Kidney (tissue), 14 donors: ENCODE results near the gene UBXN7. TPM values are rescaled to one million over a fixed set of nuclear protein-coding genes. Genes with fewer than 3 reads are reported as not detected.
"Not testable (repeated sequence)": the region's sequence is repeated elsewhere in the genome, so short reads cannot be mapped to it uniquely, and the experiment has no call there.

ENCODE experiments used
- DNase-seq, 5 donors: peaks; one replicate each; pipeline ENCODE4 v3.0.0-alpha.2; 2013 to 2020
- FAIRE-seq: peaks from 2 replicates; lab custom pipeline; 2012; peaks lifted over from hg19 to GRCh38; lab: Jason Lieb, UNC
- H3K27ac ChIP-seq, 2 donors: one replicate each; pipeline ENCODE4 v1.7.0; 2013; ENCODE audit warnings: low read depth in 2 of 2, low read length in 2 of 2, inconsistent platforms in 1 of 2
- H3K27me3 ChIP-seq: one replicate; pipeline ENCODE4 v1.7.1; 2013; ENCODE audit warnings: low read length, inconsistent platforms; ENCODE audit not compliant: control insufficient read depth, insufficient read depth
- H3K36me3 ChIP-seq, 3 donors: one replicate each; pipeline versions ENCODE4 v1.7.0 to v1.7.1; 2013; ENCODE audit warnings: low read length in 3 of 3, control low read depth in 1 of 3, inconsistent platforms in 1 of 3; ENCODE audit not compliant: insufficient read depth in 3 of 3, control insufficient read depth in 2 of 3
- H3K4me1 ChIP-seq, 3 donors: one replicate each; pipeline versions ENCODE4 v1.7.0 to v1.7.1; 2013; ENCODE audit warnings: low read length in 3 of 3, inconsistent platforms in 1 of 3, low read depth in 1 of 3; ENCODE audit not compliant: control insufficient read depth in 2 of 3, insufficient read depth in 2 of 3
- H3K4me3 ChIP-seq, 3 donors: one replicate each; pipeline versions ENCODE4 v1.7.0 to v1.8.1; 2013; ENCODE audit warnings: low read length in 3 of 3, control low read depth in 1 of 3, inconsistent platforms in 1 of 3
- H3K9ac ChIP-seq, 3 donors: one replicate each; pipeline versions ENCODE4 v1.7.0 to v1.7.1; 2013; ENCODE audit warnings: low read length in 3 of 3, control low read depth in 1 of 3, inconsistent platforms in 1 of 3
- H3K9me3 ChIP-seq, 3 donors: one replicate each; pipeline versions ENCODE4 v1.7.0 to v1.7.1; 2013; ENCODE audit warnings: low read length in 3 of 3, control low read depth in 1 of 3, inconsistent platforms in 1 of 3; ENCODE audit not compliant: control insufficient read depth in 2 of 3, insufficient read depth in 1 of 3
- intact Hi-C: fragments of 100-400 bp; cut with DNase I; formaldehyde crosslinking; loops from one replicate; pipeline ENCODE4 v1.11.1; 2022
- polyA plus RNA-seq: library from polyadenylated mRNA; stranded (reverse); fragments of 350-450 nt; fragmentation: Illumina TruSeq; extraction: RNeasy Lipid Tissue Mini Kit (QIAGEN cat#74804); gene quantifications from one replicate; pipeline ENCODE4 v1.2.3, GENCODE V29; 2014; ENCODE audit warnings: low read depth, low replicate concordance; ENCODE audit not compliant: insufficient read depth
- total RNA-seq: library from RNA; stranded (reverse); fragmentation: NEBNext Ultra II Directional; extraction: Animal tissue kit (Norgen Biotek cat#: 25700); gene quantifications from one replicate; pipeline ENCODE4 v1.2.1, GENCODE V29; 2021
- TF ChIP-seq, protein P1 (sequence below): IDR thresholded peaks from 3 replicates; pipeline ENCODE4 v1.5.1; 2012; ENCODE audit warnings: mild to moderate bottlenecking, moderate library complexity, borderline replicate concordance; ENCODE audit not compliant: insufficient read depth; ENCODE audit errors: extremely low read depth
- donor health status: control.
- donor health status: control.
- donor health status: control.
- donor health status: control.
- donor health status: control.
- donor health status: DM: yes; HTN: yes; CAD: no.
- donor health status: Normal renal cell carcinoma (clear cell type).

UBXN7 gene
- total and polyA plus RNA-seq, 2 donors from 2014 or later, result 2.8 to 46.9 TPM

DNA sequence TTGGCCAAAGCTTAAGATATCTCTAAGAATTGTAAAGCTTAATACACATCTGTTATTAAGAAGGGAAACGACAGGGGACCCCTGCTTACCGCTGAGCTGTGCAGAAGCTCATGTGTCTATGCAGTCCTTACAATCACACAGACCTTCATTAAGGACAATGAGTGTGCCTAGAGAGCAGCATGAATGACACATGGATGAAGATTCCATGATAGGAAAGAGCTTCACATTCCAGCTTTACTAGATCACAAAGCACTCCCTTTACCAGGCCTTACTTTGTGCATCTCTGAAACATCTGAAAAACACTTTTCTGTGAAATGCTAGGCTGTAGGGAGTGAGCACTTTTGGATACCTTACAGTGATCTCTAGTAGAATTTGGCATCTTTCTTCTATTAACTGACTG lies 39.3 kb upstream of the UBXN7 start:
- H3K27ac ChIP-seq, result no peak overlapping the region
- H3K27me3 ChIP-seq, result no peaks in the 10 kb centered on the region
- H3K4me3 ChIP-seq, result no peak overlapping the region
- peaks cover 0 to 13% (median 11%) of the 10 kb centered on the region in 3 donors for H3K36me3 ChIP-seq
- TF ChIP-seq, protein P1, sequence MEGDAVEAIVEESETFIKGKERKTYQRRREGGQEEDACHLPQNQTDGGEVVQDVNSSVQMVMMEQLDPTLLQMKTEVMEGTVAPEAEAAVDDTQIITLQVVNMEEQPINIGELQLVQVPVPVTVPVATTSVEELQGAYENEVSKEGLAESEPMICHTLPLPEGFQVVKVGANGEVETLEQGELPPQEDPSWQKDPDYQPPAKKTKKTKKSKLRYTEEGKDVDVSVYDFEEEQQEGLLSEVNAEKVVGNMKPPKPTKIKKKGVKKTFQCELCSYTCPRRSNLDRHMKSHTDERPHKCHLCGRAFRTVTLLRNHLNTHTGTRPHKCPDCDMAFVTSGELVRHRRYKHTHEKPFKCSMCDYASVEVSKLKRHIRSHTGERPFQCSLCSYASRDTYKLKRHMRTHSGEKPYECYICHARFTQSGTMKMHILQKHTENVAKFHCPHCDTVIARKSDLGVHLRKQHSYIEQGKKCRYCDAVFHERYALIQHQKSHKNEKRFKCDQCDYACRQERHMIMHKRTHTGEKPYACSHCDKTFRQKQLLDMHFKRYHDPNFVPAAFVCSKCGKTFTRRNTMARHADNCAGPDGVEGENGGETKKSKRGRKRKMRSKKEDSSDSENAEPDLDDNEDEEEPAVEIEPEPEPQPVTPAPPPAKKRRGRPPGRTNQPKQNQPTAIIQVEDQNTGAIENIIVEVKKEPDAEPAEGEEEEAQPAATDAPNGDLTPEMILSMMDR, result no peak
- DNase-seq, result no peak
- no peak for FAIRE-seq
- no peak overlapping the region for H3K9ac ChIP-seq
- H3K4me1 ChIP-seq, result no peaks in the 10 kb centered on the region
- intact Hi-C loops, result no loop called here
- no peaks in the 10 kb centered on the region for H3K9me3 ChIP-seq

DNA sequence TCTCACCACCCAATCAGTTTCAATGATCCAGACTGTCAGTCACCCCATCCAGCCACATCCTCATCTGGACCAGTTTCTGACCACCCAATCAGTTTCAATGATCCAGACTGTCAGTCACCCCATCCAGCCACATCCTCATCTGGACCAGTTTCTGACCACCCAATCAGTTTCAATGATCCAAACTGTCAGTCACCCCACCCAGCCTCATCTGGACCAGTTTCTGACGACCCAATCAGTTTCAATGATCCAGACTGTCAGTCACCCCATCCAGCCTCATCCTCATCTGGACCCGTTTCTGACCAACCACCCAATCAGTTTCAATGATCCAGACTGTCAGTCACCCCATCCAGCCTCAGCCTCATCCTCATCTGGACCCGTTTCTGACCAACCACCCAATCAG lies 38.0 kb upstream of the UBXN7 start:
- H3K27ac ChIP-seq, DNase-seq, H3K9me3 ChIP-seq, H3K27me3 ChIP-seq, H3K9ac ChIP-seq, H3K4me3 ChIP-seq, intact Hi-C loops, H3K4me1 ChIP-seq, FAIRE-seq: not testable (repeated sequence)
- H3K36me3 ChIP-seq, result peaks cover 0 to 13% (median 11%) of the 10 kb centered on the region in 3 donors

DNA sequence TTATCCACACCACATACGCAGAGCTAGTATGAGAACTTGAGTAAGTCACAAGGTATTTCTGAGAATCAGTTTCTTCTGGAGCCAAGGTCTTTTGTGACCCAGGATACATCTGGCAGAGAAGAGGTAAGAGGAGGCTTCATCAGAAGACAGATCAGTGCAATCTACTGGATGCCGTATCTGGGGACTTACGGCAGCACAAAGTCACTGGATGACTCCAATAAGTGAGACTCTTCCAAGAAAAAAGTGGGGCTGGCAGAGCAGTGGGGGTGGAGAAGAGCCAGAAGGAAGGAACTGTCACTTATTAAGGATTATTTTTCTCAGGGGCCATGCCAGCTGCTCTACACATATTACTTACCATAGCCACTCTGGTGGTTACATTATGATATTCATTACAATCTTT lies 31.6 kb upstream of the UBXN7 start:
- no peak for FAIRE-seq
- no peak overlapping the region for H3K4me3 ChIP-seq
- H3K27ac ChIP-seq, result no peak overlapping the region
- H3K4me1 ChIP-seq, result no peaks in the 10 kb centered on the region
- intact Hi-C loops, result no loop called here
- H3K9ac ChIP-seq, result no peak overlapping the region
- no peaks in the 10 kb centered on the region for H3K36me3 ChIP-seq
- no peaks in the 10 kb centered on the region for H3K9me3 ChIP-seq
- TF ChIP-seq, protein P1, result no peak
- H3K27me3 ChIP-seq, result no peaks in the 10 kb centered on the region
- DNase-seq, result no peak

DNA sequence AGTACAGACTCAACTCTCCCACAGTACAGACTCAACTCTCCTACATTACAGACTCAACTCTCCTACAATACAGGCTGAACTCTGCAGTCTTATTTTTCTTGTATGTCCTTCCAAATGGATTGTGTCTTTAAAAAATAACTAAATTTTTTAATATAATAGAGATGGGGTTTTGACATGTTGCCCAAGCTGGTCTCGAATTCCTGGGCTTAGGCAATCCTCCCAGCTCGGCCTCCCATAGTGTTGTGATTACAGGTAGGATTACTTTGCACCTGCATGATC lies 31.2 kb upstream of the UBXN7 start:
- Histone ChIP-seq H3K4me3 (no peak overlapping the region), H3K36me3 (no peaks in the 10 kb centered on the region), H3K4me1 (no peaks in the 10 kb centered on the region), H3K27me3 (no peaks in the 10 kb centered on the region), H3K9ac (no peak overlapping the region), H3K9me3 (no peaks in the 10 kb centered on the region), H3K27ac (no peak overlapping the region)
- intact Hi-C loops, result no loop called here
- TF ChIP-seq, protein P1, result no peak
- DNase-seq, result no peak
- no peak for FAIRE-seq

DNA sequence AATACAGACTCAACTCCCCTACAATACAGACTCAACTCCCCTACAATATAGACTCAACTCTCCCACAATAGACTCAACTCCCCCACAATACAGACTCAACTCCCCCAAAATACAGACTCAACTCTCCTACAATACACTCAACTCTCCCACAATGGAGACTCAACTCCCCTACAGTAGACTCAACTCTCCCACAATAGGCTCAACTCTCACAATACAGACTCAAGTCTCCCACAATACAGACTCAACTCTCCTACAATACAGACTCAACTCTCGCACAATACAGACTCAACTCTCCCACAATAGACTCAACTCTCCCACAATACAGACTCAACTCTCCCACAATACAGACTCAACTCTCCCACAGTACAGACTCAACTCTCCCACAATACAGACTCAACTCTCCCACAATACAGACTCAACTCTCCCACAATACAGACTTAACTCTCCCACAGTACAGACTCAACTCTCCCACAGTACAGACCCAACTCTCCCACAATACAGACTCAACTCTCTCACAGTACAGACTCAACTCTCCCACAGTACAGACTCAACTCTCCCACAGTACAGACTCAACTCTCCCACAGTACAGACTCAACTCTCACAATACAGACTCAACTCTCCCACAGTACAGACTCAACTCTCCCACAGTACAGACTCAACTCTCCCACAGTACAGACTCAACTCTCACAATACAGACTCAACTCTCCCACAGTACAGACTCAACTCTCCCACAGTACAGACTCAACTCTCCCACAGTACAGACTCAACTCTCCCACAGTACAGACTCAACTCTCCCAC lies 30.7 kb upstream of the UBXN7 start:
- FAIRE-seq, H3K9ac ChIP-seq, H3K27ac ChIP-seq, H3K27me3 ChIP-seq, H3K36me3 ChIP-seq, H3K4me3 ChIP-seq, DNase-seq, H3K4me1 ChIP-seq, H3K9me3 ChIP-seq, intact Hi-C loops: not testable (repeated sequence)
